CD4-positive, CD25-positive, alpha-beta regulatory T cell (primary cell): Measurements from ENCODE around the gene USF2. TPM values are rescaled to one million over a fixed set of nuclear protein-coding genes. Genes with fewer than 3 reads are reported as not detected.

Experiments
- ATAC-seq, 2 donors: fragments of 150-1000 bp; cut with Tn5 transposase; one replicate each; pipeline ENCODE4 v1.10.0; 2021; ENCODE audit warnings: low read depth in 2 of 2, moderate number of reproducible peaks in 2 of 2, moderate library complexity in 1 of 2
- DNase-seq, 3 donors: peaks; one replicate each; pipeline versions ENCODE4 v3.0.0 to v3.0.0-alpha.2; 2012 to 2022; ENCODE audit warnings: mixed read lengths in 1 of 3
- H3K27ac ChIP-seq: one replicate; pipeline ENCODE4 v1.7.0; 2013; ENCODE audit warnings: mild to moderate bottlenecking, low read length; ENCODE audit not compliant: insufficient read depth, poor library complexity, severe bottlenecking
- H3K27me3 ChIP-seq: one replicate; pipeline ENCODE4 v1.7.0; 2013; ENCODE audit warnings: low read length; ENCODE audit not compliant: control insufficient read depth, insufficient read depth
- H3K36me3 ChIP-seq: one replicate; pipeline ENCODE4 v1.7.0; 2013; ENCODE audit warnings: mild to moderate bottlenecking, low read length, moderate library complexity; ENCODE audit not compliant: control insufficient read depth, insufficient read depth
- H3K4me1 ChIP-seq: 2 replicates; pipeline ENCODE4 v1.7.0; 2013; ENCODE audit warnings: mild to moderate bottlenecking, low read length; ENCODE audit not compliant: insufficient read depth, control insufficient read depth, poor library complexity, severe bottlenecking
- H3K4me3 ChIP-seq: one replicate; pipeline ENCODE4 v1.7.0; 2013; ENCODE audit warnings: low read depth, mild to moderate bottlenecking, low read length, moderate library complexity
- H3K9me3 ChIP-seq, 2 experiments: 1 replicate in 1 of 2; 2 replicates in 1 of 2; pipeline ENCODE4 v1.7.0; 2013; ENCODE audit warnings: low read length in 2 of 2, mild to moderate bottlenecking in 1 of 2, moderate library complexity in 1 of 2; ENCODE audit not compliant: control insufficient read depth in 2 of 2
- H3K27ac Mint-ChIP-seq, 3 donors: one replicate each; pipeline ENCODE4 v1.8.0; 2020 to 2022; ENCODE audit warnings: mild to moderate bottlenecking in 3 of 3, mixed read lengths in 3 of 3, moderate library complexity in 2 of 3
- H3K27me3 Mint-ChIP-seq: one replicate; pipeline ENCODE4 v1.8.0; 2022; ENCODE audit warnings: mild to moderate bottlenecking, mixed read lengths
- H3K36me3 Mint-ChIP-seq: one replicate; pipeline ENCODE4 v1.8.0; 2020; ENCODE audit warnings: mixed read lengths
- H3K4me1 Mint-ChIP-seq, 4 donors: one replicate each; pipeline ENCODE4 v1.8.0; 2020 to 2022; ENCODE audit warnings: mixed read lengths in 4 of 4, mild to moderate bottlenecking in 1 of 4
- H3K4me3 Mint-ChIP-seq, 4 donors: one replicate each; pipeline ENCODE4 v1.8.0; 2020 to 2022; ENCODE audit warnings: mild to moderate bottlenecking in 4 of 4, mixed read lengths in 4 of 4, moderate library complexity in 3 of 4
- H3K9me3 Mint-ChIP-seq, 7 donors: one replicate each; pipeline ENCODE4 v1.8.0; 2020 to 2022; ENCODE audit warnings: mixed read lengths in 7 of 7, mild to moderate bottlenecking in 3 of 7, moderate library complexity in 2 of 7
- polyA plus RNA-seq, 4 donors: library from polyadenylated mRNA; unstranded; fragments of 300-500 nt; fragmentation: Illumina TruSeq; gene quantifications; one replicate each; pipeline ENCODE4 v1.2.3, GENCODE V29; 2021
- total RNA-seq: library from RNA; stranded (reverse); gene quantifications from one replicate; pipeline ENCODE4 v1.2.3, GENCODE V29; 2022

Gene USF2
- total and polyA plus RNA-seq, 5 donors from 2014 or later = 5.9 to 277 (median 7.3) TPM

DNA sequence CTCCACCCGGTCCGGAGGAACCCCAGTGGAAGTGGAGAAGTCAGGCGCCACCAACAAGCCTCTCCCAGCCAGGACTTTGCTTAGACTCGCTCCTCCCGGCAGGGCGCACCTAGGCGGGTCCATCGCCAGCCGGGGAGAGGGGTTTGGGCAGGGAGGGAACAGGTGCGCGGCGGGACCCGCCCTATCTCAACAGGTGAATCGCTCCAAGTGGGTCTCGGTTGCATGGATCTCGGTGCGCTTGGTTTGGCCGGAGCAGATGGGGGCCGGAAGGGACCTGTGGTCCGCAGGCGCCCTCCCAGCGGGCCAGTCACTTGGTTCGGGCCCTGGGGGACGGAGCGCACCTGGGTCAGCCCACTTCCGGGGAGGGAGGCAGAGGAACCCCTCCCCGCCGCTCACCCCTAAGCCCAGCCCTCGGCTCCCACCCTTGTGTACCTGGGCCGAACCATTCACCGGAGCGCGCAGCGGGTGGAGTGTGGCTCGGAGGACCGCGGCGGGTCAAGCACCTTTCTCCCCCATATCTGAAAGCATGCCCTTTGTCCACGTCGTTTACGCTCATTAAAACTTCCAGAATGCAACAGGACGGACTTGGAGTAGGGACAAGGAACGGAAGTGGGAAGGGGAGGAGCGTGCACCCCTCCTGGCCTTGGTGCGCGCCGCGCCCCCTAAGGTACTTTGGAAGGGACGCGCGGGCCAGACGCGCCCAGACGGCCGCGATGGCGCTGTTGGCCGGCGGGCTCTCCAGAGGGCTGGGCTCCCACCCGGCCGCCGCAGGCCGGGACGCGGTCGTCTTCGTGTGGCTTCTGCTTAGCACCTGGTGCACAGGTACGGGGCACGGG, 20.2 kb upstream of the USF2 start, which contains the start of gene LSR:
Gene LSR, plus strand, starts transcription at position 693 of the 836 bp plus-strand sequence. Its CDS starts 21 bp downstream, at position 714.
- Histone ChIP-seq H3K27me3 (no peaks in the 10 kb centered on the region), H3K9me3 (no peaks in the 10 kb centered on the region), H3K36me3 (peaks cover 6% of the 10 kb centered on the region), H3K4me3 (peak within 1 kb of the TSS; percentile 74), H3K27ac (peak within 1 kb of the TSS; percentile 73), H3K4me1 (peaks cover 32% of the 10 kb centered on the region)
- Mint-ChIP-seq H3K36me3 (peaks cover 18% of the 10 kb centered on the region), H3K4me3 (peak within 1 kb of the TSS; percentile 93 to 96 (median 94)), H3K4me1 (peaks cover 3 to 50% (median 28%) of the 10 kb centered on the region in 4 donors), H3K27ac (peak within 1 kb of the TSS; percentile 91 to 97 (median 92)), H3K9me3 (peaks cover 0 to 8% (median 4%) of the 10 kb centered on the region in 7 donors), H3K27me3 (peaks cover 34% of the 10 kb centered on the region)
- DNase-seq (peak; percentile 61 to 92 (median 85)), ATAC-seq (peak; percentile 89 to 90)

DNA sequence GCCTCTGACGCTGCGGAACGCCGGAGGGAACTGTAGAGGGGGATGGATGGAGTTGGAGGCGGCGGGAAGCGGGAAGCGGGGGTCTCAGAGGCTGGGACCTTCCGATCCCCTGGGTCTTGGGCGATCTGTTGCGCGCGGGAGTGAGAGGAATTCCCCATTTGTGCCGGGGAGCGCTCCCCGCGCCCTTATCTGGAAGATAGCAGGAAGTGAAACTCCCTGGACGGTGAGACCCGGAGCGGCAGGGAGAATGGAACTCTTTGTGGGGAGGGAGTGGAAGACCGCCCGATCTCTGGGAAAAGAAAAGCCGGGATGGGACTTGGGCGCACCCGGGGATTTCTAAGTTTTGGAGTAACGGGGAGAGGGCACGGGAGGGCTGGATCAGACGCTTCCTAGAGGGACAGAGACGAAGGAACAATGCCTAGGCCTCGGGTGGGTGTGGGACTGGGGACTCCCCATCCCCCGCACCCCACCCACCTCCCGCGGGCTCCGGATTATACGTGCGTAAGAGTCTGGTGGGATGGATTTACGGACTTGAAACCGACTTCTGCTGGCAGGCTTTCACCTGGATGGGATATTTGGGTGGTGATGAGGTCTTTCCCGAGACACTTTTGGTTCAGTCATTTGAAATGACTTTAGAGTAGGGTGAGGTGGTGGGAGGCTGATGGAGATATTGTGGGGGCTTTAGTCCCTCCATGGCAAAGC, 19.5 kb upstream of the USF2 start:
- peak overlapping the region; percentile 74 for H3K4me3 ChIP-seq
- Mint-ChIP-seq H3K36me3 (peaks cover 18% of the 10 kb centered on the region), H3K4me3 (peak overlapping the region; percentile 93 to 96 (median 94)), H3K27me3 (peaks cover 31% of the 10 kb centered on the region), H3K27ac (peak overlapping the region; percentile 43 to 97 (median 91)), H3K4me1 (peaks cover 3 to 50% (median 29%) of the 10 kb centered on the region in 4 donors), H3K9me3 (peaks cover 0 to 4% (median 3%) of the 10 kb centered on the region in 7 donors)
- DNase-seq (no peak), ATAC-seq (no peak)
- peak overlapping the region; percentile 73 for H3K27ac ChIP-seq
- peaks cover 9% of the 10 kb centered on the region for H3K36me3 ChIP-seq
- no peaks in the 10 kb centered on the region for H3K27me3 ChIP-seq
- H3K4me1 ChIP-seq = peaks cover 32% of the 10 kb centered on the region
- H3K9me3 ChIP-seq = no peaks in the 10 kb centered on the region

DNA sequence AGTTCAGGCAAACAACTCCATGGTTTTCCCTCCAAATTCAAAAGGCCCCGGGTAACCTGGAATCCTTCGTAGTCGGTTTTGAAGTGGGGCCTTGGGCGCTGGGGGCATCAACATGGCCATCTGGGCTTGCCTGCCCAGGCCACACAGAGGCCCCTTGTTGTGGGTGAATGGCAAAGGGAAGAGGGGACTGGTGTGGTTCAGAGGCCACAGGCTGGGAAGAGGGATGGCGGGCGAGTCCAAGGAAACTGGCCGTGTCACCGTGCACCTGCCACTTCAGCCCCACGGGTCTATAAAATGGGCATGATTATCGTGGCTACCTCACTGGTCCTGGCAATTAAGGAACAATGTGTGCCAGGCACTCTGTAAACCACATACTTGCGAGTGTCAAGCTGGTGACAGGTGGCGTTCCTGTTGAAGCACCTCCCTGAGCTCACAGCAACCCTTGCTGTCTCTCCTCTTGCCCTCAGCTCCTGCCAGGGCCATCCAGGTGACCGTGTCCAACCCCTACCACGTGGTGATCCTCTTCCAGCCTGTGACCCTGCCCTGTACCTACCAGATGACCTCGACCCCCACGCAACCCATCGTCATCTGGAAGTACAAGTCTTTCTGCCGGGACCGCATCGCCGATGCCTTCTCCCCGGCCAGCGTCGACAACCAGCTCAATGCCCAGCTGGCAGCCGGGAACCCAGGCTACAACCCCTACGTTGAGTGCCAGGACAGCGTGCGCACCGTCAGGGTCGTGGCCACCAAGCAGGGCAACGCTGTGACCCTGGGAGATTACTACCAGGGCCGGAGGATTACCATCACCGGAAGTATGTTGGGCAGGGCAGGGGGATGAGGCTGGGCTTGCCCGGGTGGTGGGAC, 18.7 kb upstream of the USF2 start:
- Mint-ChIP-seq H3K4me3 (peak overlapping the region; percentile 93 to 96 (median 94)), H3K27me3 (peaks cover 23% of the 10 kb centered on the region), H3K36me3 (peaks cover 19% of the 10 kb centered on the region), H3K27ac (peak overlapping the region; percentile 60 to 91 (median 70)), H3K9me3 (peaks cover 0 to 4% (median 0%) of the 10 kb centered on the region in 7 donors), H3K4me1 (peaks cover 3 to 57% (median 30%) of the 10 kb centered on the region in 4 donors)
- Histone ChIP-seq H3K27ac (no peak overlapping the region), H3K27me3 (no peaks in the 10 kb centered on the region), H3K9me3 (no peaks in the 10 kb centered on the region), H3K36me3 (peaks cover 12% of the 10 kb centered on the region), H3K4me3 (peak overlapping the region; percentile 74), H3K4me1 (peaks cover 32% of the 10 kb centered on the region)
- no peak for ATAC-seq
- DNase-seq = no peak

DNA sequence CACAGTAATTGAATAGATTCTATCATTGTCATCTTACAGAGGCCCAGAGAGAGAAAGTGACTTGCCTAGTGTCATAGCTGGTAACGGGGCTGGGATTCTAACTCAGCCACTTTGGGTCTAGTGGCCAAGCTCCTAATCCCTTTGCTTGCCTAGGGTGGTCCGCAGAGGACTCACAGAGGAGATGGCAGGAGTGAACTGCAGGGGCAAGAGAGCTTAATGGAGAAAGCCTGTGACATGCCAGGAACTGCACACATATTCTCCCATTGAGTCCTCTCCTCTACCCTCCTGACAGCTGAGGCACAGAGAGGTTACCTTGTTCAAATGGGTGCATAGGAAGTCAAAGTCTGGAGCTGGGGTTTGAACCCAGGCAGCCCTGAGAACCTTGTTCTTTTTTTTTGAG, 17.3 kb upstream of the USF2 start:
- peak overlapping the region in 1 of 3 donors; percentile 81 for H3K27ac Mint-ChIP-seq
- H3K4me3 Mint-ChIP-seq = peak overlapping the region; percentile 25 to 93 (median 92)
- Histone ChIP-seq H3K36me3 (peaks cover 17% of the 10 kb centered on the region), H3K27me3 (no peaks in the 10 kb centered on the region), H3K9me3 (no peaks in the 10 kb centered on the region), H3K27ac (no peak overlapping the region), H3K4me1 (peaks cover 32% of the 10 kb centered on the region), H3K4me3 (no peak overlapping the region)
- H3K36me3 Mint-ChIP-seq = peaks cover 26% of the 10 kb centered on the region
- peaks cover 19% of the 10 kb centered on the region for H3K27me3 Mint-ChIP-seq
- DNase-seq = no peak
- H3K9me3 Mint-ChIP-seq = no peaks in the 10 kb centered on the region
- ATAC-seq = no peak
- H3K4me1 Mint-ChIP-seq = peaks cover 3 to 67% (median 33%) of the 10 kb centered on the region in 4 donors

DNA sequence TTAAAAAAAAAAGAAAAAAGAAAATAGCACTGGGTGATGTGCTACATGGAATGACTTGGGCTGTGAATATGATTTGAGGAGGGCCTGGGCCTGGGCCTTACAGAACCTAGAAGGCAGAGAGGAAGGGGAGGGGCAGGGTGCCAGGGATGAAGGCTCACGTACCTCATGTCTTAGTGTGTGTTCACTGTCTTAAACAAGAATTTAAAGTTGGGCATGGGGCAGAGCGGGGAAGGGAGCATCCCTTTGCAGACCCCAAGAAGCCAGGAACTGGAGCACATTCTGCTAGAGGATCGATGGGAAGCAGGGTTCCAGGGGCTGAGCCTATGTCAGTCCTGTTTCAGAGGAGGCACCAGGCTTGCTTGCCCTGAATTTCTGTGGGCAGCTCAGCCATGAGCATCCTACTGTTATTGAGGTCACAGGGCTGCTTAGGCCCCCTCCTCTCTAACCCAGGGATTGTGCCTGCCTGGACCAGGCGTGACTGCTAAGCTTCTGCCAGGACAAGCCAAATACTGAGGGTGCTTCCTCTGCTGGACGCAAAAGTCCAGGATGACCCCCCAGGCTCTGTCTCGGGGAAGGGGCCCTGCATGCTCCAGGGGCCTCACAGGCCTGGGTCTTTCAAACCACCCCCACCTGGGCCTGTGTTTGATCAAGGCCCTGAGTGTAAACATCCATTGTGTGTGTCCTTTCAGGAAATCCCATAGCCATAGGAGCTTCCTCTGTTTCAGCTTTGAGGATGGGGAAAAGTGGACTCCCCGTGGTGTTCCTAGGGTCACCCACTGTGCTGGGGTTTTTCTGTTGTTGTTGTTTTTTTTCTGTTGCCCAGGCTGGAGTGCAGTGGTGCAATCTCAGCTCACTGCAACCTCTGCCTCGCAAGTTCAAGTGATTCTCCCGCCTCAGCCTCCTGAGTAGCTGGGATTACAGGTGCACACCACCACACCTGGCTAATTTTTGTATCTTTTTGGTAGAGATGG, 15.2 kb upstream of the USF2 start:
- peak overlapping the region in 2 of 3 donors; percentile 29 to 59 for H3K27ac Mint-ChIP-seq
- H3K27ac ChIP-seq = no peak overlapping the region
- DNase-seq = no peak
- H3K4me3 Mint-ChIP-seq = peak overlapping the region in 1 of 4 donors; percentile 43
- no peak for ATAC-seq
- H3K4me1 Mint-ChIP-seq = peaks cover 3 to 71% (median 38%) of the 10 kb centered on the region in 4 donors
- peaks cover 10% of the 10 kb centered on the region for H3K27me3 Mint-ChIP-seq
- no peak overlapping the region for H3K4me3 ChIP-seq
- no peaks in the 10 kb centered on the region for H3K27me3 ChIP-seq
- H3K36me3 Mint-ChIP-seq = peaks cover 30% of the 10 kb centered on the region
- H3K9me3 Mint-ChIP-seq = no peaks in the 10 kb centered on the region
- peaks cover 17% of the 10 kb centered on the region for H3K36me3 ChIP-seq
- peaks cover 27% of the 10 kb centered on the region for H3K4me1 ChIP-seq
- H3K9me3 ChIP-seq = no peaks in the 10 kb centered on the region

DNA sequence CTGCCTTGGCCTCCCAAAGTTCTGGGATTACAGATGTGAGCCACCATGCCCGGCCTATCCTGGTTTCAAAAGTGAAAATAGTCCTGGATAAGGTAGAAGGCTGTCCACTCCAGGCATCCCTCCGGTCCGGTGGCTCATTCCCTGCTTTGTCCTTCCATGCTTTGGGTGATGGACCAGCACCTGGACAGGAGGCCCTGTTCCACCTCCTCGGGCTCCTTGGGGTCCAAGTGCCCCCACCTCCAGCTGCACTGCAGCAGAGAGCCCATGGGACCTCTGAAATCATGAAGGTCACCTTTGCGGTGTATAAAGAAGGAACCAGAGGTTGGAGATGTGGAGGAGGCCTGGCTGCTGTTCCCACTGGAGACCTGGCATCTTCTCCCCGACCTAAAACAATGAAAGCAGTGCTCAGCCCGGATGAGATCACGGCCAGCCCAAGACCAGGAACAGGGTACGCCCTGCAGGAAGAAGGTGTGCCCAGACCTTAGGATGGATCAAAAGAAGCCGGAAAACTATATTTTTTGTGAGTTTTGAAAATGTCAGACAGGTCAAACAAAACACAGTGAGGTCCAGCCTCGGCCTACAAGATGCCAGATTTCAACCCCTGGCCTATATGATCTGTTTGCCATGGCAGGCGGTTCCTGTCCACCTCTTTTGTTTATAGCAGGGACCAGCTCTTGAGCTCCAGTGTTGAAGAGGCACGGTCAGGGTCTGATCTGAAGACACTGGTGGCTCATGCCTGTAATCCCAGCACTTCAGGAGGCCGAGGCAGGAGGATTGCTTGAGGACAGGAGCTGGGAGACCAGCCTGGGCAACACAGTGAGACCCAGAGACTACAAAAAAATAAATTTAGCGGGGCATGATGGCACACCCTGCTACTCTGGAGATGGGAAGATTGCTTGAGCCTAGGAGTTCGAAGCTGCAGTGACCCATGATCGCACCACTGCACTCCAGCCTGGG, 14.1 kb upstream of the USF2 start:
- Histone ChIP-seq H3K9me3 (no peaks in the 10 kb centered on the region), H3K4me1 (peaks cover 16% of the 10 kb centered on the region), H3K27ac (no peak overlapping the region), H3K36me3 (peaks cover 17% of the 10 kb centered on the region), H3K27me3 (no peaks in the 10 kb centered on the region), H3K4me3 (no peak overlapping the region)
- Mint-ChIP-seq H3K4me1 (peaks cover 2 to 61% (median 31%) of the 10 kb centered on the region in 4 donors), H3K27me3 (peaks cover 4% of the 10 kb centered on the region), H3K27ac (peak overlapping the region in 2 of 3 donors; percentile 22 to 29), H3K9me3 (no peaks in the 10 kb centered on the region), H3K4me3 (no peak overlapping the region), H3K36me3 (peaks cover 30% of the 10 kb centered on the region)
- no peak for ATAC-seq
- no peak for DNase-seq
